ENCODE results near the gene FLT3.
"Not testable (repeated sequence)": the region's sequence is repeated elsewhere in the genome, so short reads cannot be mapped to it uniquely, and the experiment has no call there.

Gene FLT3

GRCh38 chr13:28012383-28012782 is 88.0 kb downstream of the FLT3 start:
- Histone ChIP-seq H3K27ac (ENCODE audit: low read depth, low read length) (no peak overlapping the region), H3K4me3 (ENCODE audit: low read depth in 1 of 5, low read length in 5 of 5) (no peak overlapping the region), H3K9ac (ENCODE audit: low read length in 5 of 5) (no peak overlapping the region), H3K27me3 (ENCODE audit: control insufficient read depth in 5 of 5, insufficient read depth in 4 of 5, low read length in 5 of 5) (peaks cover 0 to 8% (median 2%) of the 10 kb centered on the region in 5 donors), H3K36me3 (ENCODE audit: control insufficient read depth in 5 of 5, insufficient read depth in 5 of 5, low read length in 5 of 5) (no peaks in the 10 kb centered on the region), H3K9me3 (ENCODE audit: control insufficient read depth in 5 of 5, low read length in 5 of 5) (no peaks in the 10 kb centered on the region), H3K4me1 (ENCODE audit: control insufficient read depth in 5 of 5, insufficient read depth in 5 of 5, low read length in 5 of 5) (no peaks in the 10 kb centered on the region)

- H3K36me3 ChIP-seq (ENCODE audit: control insufficient read depth in 5 of 5, insufficient read depth in 5 of 5, low read length in 5 of 5) = no peaks in the 10 kb centered on the region
- H3K9ac ChIP-seq (ENCODE audit: low read length in 5 of 5) = no peak overlapping the region
- H3K4me1 ChIP-seq (ENCODE audit: control insufficient read depth in 5 of 5, insufficient read depth in 5 of 5, low read length in 5 of 5) = no peaks in the 10 kb centered on the region
- no peaks in the 10 kb centered on the region for H3K9me3 ChIP-seq (ENCODE audit: control insufficient read depth in 5 of 5, low read length in 5 of 5)
- no peak overlapping the region for H3K27ac ChIP-seq (ENCODE audit: low read depth, low read length)
- H3K27me3 ChIP-seq (ENCODE audit: control insufficient read depth in 5 of 5, insufficient read depth in 4 of 5, low read length in 5 of 5) = peaks cover 0 to 8% (median 2%) of the 10 kb centered on the region in 5 donors
- H3K4me3 ChIP-seq (ENCODE audit: low read depth in 1 of 5, low read length in 5 of 5) = no peak overlapping the region
Observed at GRCh38 chr13:28010046-28010445, 90.3 kb downstream of the FLT3 start.

- not testable (repeated sequence) for H3K4me1 ChIP-seq (ENCODE audit: control insufficient read depth in 5 of 5, insufficient read depth in 5 of 5, low read length in 5 of 5); H3K4me3 ChIP-seq (ENCODE audit: low read depth in 1 of 5, low read length in 5 of 5); H3K27me3 ChIP-seq (ENCODE audit: control insufficient read depth in 5 of 5, insufficient read depth in 4 of 5, low read length in 5 of 5); H3K9ac ChIP-seq (ENCODE audit: low read length in 5 of 5); H3K9me3 ChIP-seq (ENCODE audit: control insufficient read depth in 5 of 5, low read length in 5 of 5); H3K36me3 ChIP-seq (ENCODE audit: control insufficient read depth in 5 of 5, insufficient read depth in 5 of 5, low read length in 5 of 5); H3K27ac ChIP-seq (ENCODE audit: low read depth, low read length)
Observed at GRCh38 chr13:28005016-28005415, 95.4 kb downstream of the FLT3 start.

GRCh38 chr13:28002886-28003698 is 97.3 kb downstream of the FLT3 start:
- H3K9me3 ChIP-seq (ENCODE audit: control insufficient read depth in 5 of 5, low read length in 5 of 5) = no peaks in the 10 kb centered on the region
- H3K4me3 ChIP-seq (ENCODE audit: low read depth in 1 of 5, low read length in 5 of 5) = no peak overlapping the region
- no peaks in the 10 kb centered on the region for H3K36me3 ChIP-seq (ENCODE audit: control insufficient read depth in 5 of 5, insufficient read depth in 5 of 5, low read length in 5 of 5)
- no peaks in the 10 kb centered on the region for H3K27me3 ChIP-seq (ENCODE audit: control insufficient read depth in 5 of 5, insufficient read depth in 4 of 5, low read length in 5 of 5)
- no peak overlapping the region for H3K27ac ChIP-seq (ENCODE audit: low read depth, low read length)
- H3K4me1 ChIP-seq (ENCODE audit: control insufficient read depth in 5 of 5, insufficient read depth in 5 of 5, low read length in 5 of 5) = no peaks in the 10 kb centered on the region
- no peak overlapping the region for H3K9ac ChIP-seq (ENCODE audit: low read length in 5 of 5)

GRCh38 chr13:28001837-28002473 is 98.4 kb downstream of the FLT3 start:
- H3K27me3 ChIP-seq (ENCODE audit: control insufficient read depth in 5 of 5, insufficient read depth in 4 of 5, low read length in 5 of 5) = no peaks in the 10 kb centered on the region
- H3K4me3 ChIP-seq (ENCODE audit: low read depth in 1 of 5, low read length in 5 of 5) = no peak overlapping the region
- no peaks in the 10 kb centered on the region for H3K4me1 ChIP-seq (ENCODE audit: control insufficient read depth in 5 of 5, insufficient read depth in 5 of 5, low read length in 5 of 5)
- H3K27ac ChIP-seq (ENCODE audit: low read depth, low read length) = no peak overlapping the region
- no peaks in the 10 kb centered on the region for H3K36me3 ChIP-seq (ENCODE audit: control insufficient read depth in 5 of 5, insufficient read depth in 5 of 5, low read length in 5 of 5)
- no peak overlapping the region for H3K9ac ChIP-seq (ENCODE audit: low read length in 5 of 5)
- H3K9me3 ChIP-seq (ENCODE audit: control insufficient read depth in 5 of 5, low read length in 5 of 5) = no peaks in the 10 kb centered on the region

GRCh38 chr13:28001049-28001448 is 99.3 kb downstream of the FLT3 start:
- no peak overlapping the region for H3K27ac ChIP-seq (ENCODE audit: low read depth, low read length)
- no peak overlapping the region for H3K4me3 ChIP-seq (ENCODE audit: low read depth in 1 of 5, low read length in 5 of 5)
- H3K4me1 ChIP-seq (ENCODE audit: control insufficient read depth in 5 of 5, insufficient read depth in 5 of 5, low read length in 5 of 5) = no peaks in the 10 kb centered on the region
- H3K9me3 ChIP-seq (ENCODE audit: control insufficient read depth in 5 of 5, low read length in 5 of 5) = no peaks in the 10 kb centered on the region
- no peak overlapping the region for H3K9ac ChIP-seq (ENCODE audit: low read length in 5 of 5)
- no peaks in the 10 kb centered on the region for H3K36me3 ChIP-seq (ENCODE audit: control insufficient read depth in 5 of 5, insufficient read depth in 5 of 5, low read length in 5 of 5)
- no peaks in the 10 kb centered on the region for H3K27me3 ChIP-seq (ENCODE audit: control insufficient read depth in 5 of 5, insufficient read depth in 4 of 5, low read length in 5 of 5)

GRCh38 chr13:28000567-28000966 is 99.8 kb downstream of the FLT3 start:
- no peak overlapping the region for H3K9ac ChIP-seq (ENCODE audit: low read length in 5 of 5)

GRCh38 chr13:27997904-27998522 is 102.4 kb downstream of the FLT3 start:
- Histone ChIP-seq H3K27me3 (ENCODE audit: control insufficient read depth in 5 of 5, insufficient read depth in 4 of 5, low read length in 5 of 5) (no peaks in the 10 kb centered on the region), H3K9me3 (ENCODE audit: control insufficient read depth in 5 of 5, low read length in 5 of 5) (no peaks in the 10 kb centered on the region), H3K9ac (ENCODE audit: low read length in 5 of 5) (peak overlapping the region in 2 of 5 donors; percentile 17 to 38), H3K4me1 (ENCODE audit: control insufficient read depth in 5 of 5, insufficient read depth in 5 of 5, low read length in 5 of 5) (no peaks in the 10 kb centered on the region), H3K36me3 (ENCODE audit: control insufficient read depth in 5 of 5, insufficient read depth in 5 of 5, low read length in 5 of 5) (no peaks in the 10 kb centered on the region), H3K4me3 (ENCODE audit: low read depth in 1 of 5, low read length in 5 of 5) (no peak overlapping the region), H3K27ac (ENCODE audit: low read depth, low read length) (no peak overlapping the region)

More at GRCh38 chr13:28000567-28000966, 99.8 kb downstream of the FLT3 start:
- Histone ChIP-seq H3K4me3 (ENCODE audit: low read depth in 1 of 5, low read length in 5 of 5) (no peak overlapping the region), H3K27ac (ENCODE audit: low read depth, low read length) (no peak overlapping the region), H3K4me1 (ENCODE audit: control insufficient read depth in 5 of 5, insufficient read depth in 5 of 5, low read length in 5 of 5) (no peaks in the 10 kb centered on the region), H3K27me3 (ENCODE audit: control insufficient read depth in 5 of 5, insufficient read depth in 4 of 5, low read length in 5 of 5) (no peaks in the 10 kb centered on the region), H3K9me3 (ENCODE audit: control insufficient read depth in 5 of 5, low read length in 5 of 5) (no peaks in the 10 kb centered on the region), H3K36me3 (ENCODE audit: control insufficient read depth in 5 of 5, insufficient read depth in 5 of 5, low read length in 5 of 5) (no peaks in the 10 kb centered on the region)

- Histone ChIP-seq H3K27ac (ENCODE audit: low read depth, low read length) (no peak overlapping the region), H3K4me3 (ENCODE audit: low read depth in 1 of 5, low read length in 5 of 5) (no peak overlapping the region), H3K36me3 (ENCODE audit: control insufficient read depth in 5 of 5, insufficient read depth in 5 of 5, low read length in 5 of 5) (no peaks in the 10 kb centered on the region), H3K27me3 (ENCODE audit: control insufficient read depth in 5 of 5, insufficient read depth in 4 of 5, low read length in 5 of 5) (peaks cover 0 to 4% (median 0%) of the 10 kb centered on the region in 5 donors), H3K9me3 (ENCODE audit: control insufficient read depth in 5 of 5, low read length in 5 of 5) (no peaks in the 10 kb centered on the region), H3K9ac (ENCODE audit: low read length in 5 of 5) (no peak overlapping the region), H3K4me1 (ENCODE audit: control insufficient read depth in 5 of 5, insufficient read depth in 5 of 5, low read length in 5 of 5) (peaks cover 0 to 8% (median 5%) of the 10 kb centered on the region in 5 donors)
Observed at GRCh38 chr13:27991881-27992280, 108.5 kb downstream of the FLT3 start.

GRCh38 chr13:27988520-27988919 is 111.9 kb downstream of the FLT3 start, which contains the start of gene URAD:
Gene URAD, minus strand, starts transcription at chr13:27988693. Its CDS starts 56 bp downstream, at chr13:27988637.
- no peak within 1 kb of the TSS for H3K4me3 ChIP-seq (ENCODE audit: low read depth in 1 of 5, low read length in 5 of 5)
- H3K9ac ChIP-seq (ENCODE audit: low read length in 5 of 5) = no peak within 1 kb of the TSS
- no peaks in the 10 kb centered on the region for H3K9me3 ChIP-seq (ENCODE audit: control insufficient read depth in 5 of 5, low read length in 5 of 5)
- peaks cover 0 to 8% (median 5%) of the 10 kb centered on the region in 5 donors for H3K4me1 ChIP-seq (ENCODE audit: control insufficient read depth in 5 of 5, insufficient read depth in 5 of 5, low read length in 5 of 5)
- H3K27me3 ChIP-seq (ENCODE audit: control insufficient read depth in 5 of 5, insufficient read depth in 4 of 5, low read length in 5 of 5) = peaks cover 0 to 4% (median 0%) of the 10 kb centered on the region in 5 donors
- H3K27ac ChIP-seq (ENCODE audit: low read depth, low read length) = no peak within 1 kb of the TSS
- H3K36me3 ChIP-seq (ENCODE audit: control insufficient read depth in 5 of 5, insufficient read depth in 5 of 5, low read length in 5 of 5) = no peaks in the 10 kb centered on the region

Data from subcutaneous abdominal adipose tissue (tissue), 5 donors.